Measurements from ENCODE around the gene CBLB.
"Not testable (repeated sequence)": the region's sequence is repeated elsewhere in the genome, so short reads cannot be mapped to it uniquely, and the experiment has no call there.

Gene CBLB

GRCh38 chr3:105821433-105821832 lies 47.4 kb downstream of the CBLB start:
- no peak for DNase-seq (ENCODE audit: low read depth in 2 of 2)

DNA sequence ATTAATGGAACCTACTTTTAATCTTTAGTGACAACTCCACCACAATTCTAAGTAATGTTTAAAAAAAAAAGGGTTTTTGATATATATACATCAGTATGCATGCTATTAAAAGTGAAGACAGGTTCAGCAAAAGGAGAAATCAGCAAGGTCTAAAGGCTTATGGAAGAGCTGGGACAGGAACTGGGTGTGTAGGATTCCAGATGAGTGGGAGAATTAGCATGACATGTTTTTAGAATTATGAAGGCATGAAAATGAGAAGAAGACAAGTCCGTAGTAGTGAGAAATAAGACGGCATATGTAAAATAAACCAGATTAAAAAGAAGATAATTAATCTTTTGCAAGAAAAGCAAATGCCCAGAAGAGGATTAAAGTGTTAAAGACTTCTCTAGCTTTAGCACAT lies 52.0 kb downstream of the CBLB start:
- no peak for DNase-seq (ENCODE audit: low read depth in 2 of 2)

GRCh38 chr3:105815331-105815730 lies 53.5 kb downstream of the CBLB start:
- not testable (repeated sequence) for DNase-seq (ENCODE audit: low read depth in 2 of 2)

DNA sequence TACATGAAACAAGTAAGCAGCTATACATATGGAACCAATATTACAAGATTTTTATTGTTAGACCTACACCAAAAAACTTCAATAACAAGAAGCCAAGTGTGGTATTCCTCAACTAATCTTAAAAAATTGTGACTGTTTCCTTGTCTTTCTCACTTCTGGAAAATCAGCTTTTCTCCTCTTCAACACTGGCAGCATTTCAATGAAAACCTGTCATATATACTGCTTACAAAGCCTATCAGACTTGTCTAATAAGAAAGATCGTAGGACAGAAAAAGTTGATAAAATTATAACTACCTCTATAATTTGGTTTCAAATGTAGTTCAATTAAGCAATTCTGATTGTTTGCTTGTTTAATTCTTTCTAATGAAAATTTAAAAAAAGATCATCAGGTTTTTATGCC lies 55.1 kb downstream of the CBLB start:
- DNase-seq (ENCODE audit: low read depth in 2 of 2), result no peak

- DNase-seq (ENCODE audit: low read depth in 2 of 2), result no peak
These were observed 56.6 kb downstream of the CBLB start for GRCh38 chr3:105812194-105812586.

DNA sequence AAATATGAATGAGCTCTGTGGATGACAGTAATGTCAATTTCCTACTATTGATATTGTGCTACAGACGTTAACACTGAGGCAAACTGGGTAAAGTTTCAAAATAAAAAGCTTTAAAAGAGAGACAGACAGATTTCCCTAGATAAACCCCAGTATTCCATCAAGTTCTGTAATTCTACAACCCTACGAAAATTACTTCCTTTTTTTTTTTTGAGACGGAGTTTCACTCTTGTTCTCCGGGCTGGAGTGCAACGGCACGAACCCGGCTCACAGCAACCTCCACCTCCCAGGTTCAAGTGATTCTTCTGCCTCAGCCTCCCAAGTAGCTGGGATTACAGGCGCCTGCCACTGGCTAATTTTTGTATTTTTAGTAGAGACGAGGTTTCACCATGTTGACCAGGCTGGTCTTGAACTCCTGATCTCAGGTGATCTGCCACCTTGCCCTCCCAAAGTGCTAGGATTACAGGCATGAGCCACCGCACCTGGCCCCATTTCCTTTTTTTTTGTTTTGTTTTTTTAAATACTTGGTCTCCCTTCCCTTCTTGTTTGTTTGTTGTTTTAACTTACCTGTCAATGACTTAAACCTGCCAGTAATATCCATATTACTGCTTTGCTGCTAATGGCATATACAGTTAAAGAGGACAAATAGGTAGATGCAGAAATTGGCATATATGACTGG lies 57.2 kb downstream of the CBLB start:
- no peak for DNase-seq (ENCODE audit: low read depth in 2 of 2)

- no peak for DNase-seq (ENCODE audit: low read depth in 2 of 2)
These were observed 59.5 kb downstream of the CBLB start for GRCh38 chr3:105809208-105809888.

DNA sequence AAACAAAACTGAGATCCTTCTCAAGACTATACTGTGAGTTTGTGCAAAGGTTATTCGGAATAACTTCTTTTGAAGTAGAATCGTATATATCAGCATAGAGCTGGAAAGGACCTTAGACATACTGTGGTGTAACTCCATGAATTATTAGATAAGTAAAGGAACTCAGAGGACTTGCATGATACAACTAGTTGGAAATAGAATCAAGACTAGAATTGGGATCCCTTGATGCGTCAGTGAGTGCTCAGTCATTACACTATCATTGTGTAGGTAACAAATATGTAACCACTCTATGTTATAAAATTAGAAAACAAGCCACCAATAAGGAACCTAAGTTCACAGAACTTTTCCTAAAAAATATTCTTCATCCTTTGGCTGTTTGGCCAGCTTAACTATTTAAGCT lies 61.1 kb downstream of the CBLB start:
- no peak for DNase-seq (ENCODE audit: low read depth in 2 of 2)

DNA sequence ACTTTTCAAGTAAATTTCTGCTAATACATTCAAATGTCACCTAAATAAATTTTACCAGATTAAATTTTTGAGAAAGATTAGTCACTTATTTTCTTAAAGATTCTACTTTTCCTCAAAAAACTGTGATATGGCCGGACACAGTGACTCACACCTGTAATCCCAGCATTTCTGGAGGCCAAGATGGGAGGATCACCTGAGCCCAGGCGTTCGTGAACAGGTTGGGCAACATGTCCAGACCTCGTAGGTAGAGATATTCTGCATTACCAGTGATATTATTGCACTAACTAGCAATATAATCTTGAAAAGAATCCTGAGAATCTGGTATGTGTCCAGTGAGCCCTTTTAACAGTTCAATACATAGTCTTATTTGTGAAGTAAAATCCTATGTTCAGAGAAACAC lies 61.7 kb downstream of the CBLB start:
- DNase-seq (ENCODE audit: low read depth in 2 of 2), result no peak

DNA sequence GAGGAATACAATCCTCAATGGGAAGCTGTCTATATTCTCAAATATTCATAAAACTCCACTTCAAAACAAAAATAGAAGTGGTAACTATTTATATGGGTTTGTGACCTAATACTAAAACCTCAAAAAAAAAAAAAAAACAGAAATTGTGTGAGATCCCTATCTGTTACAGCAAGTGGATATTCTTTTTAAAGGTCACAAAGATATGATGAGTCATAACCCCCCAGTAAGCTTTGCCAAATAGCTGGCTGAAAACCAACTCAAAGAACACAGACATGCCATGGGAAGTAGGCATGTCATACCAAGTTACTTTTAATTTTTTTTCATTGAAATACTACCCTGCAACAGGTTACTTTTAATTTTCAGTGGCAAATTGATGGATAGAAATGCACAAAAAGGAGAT lies 62.5 kb downstream of the CBLB start:
- no peak for DNase-seq (ENCODE audit: low read depth in 2 of 2)

- no peak for DNase-seq (ENCODE audit: low read depth in 2 of 2)
These were observed 63.4 kb downstream of the CBLB start for GRCh38 chr3:105805404-105805803.

- no peak for DNase-seq (ENCODE audit: low read depth in 2 of 2)
These were observed 66.6 kb downstream of the CBLB start for GRCh38 chr3:105802118-105802706.

- DNase-seq (ENCODE audit: low read depth in 2 of 2), result no peak
These were observed 67.4 kb downstream of the CBLB start for GRCh38 chr3:105801397-105801796.

- no peak for DNase-seq (ENCODE audit: low read depth in 2 of 2)
These were observed 68.5 kb downstream of the CBLB start for GRCh38 chr3:105800320-105800719.

DNA sequence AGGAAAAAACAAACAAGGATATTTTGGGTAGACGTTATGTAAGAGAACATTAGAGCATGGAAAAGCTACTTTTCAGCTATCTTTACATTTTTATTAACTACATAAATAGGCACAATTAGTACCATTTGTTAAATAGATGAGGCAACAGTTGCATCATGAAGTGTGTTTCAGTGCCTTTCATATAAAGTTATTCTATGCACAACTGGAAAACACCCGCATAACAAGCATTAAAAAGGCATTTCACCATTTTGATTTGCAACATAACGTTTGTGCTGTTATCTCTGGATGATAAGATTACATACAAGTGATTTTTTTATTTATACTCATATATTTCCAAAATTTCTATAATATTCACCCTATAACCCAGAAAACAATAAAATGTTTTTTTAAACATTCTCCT lies 69.5 kb downstream of the CBLB start:
- no peak for DNase-seq (ENCODE audit: low read depth in 2 of 2)

DNA sequence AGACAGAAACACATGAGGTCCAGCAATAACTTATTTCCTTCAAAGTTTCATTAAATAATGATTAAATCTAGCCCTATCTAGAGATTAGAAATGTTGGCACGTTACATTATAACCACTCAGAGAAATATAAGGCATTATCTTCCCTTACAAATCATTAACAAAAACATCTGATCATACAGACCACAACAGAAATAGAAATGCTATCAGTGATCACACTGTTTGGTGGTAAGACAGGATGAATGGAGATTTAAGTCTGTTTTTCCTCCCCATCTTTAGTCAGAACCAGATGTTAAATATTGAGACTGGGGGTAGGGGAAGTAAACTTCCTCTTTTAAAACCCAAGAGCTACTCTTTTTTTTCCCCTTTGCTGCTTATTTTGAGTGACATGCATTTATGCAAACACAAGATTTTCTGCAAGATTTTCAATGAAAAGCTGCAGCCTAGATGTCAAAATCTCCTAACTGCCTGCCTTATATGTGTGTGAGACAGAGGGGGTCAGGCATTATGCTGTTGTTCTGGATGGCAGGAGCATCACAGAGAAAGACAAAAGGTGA lies 70.4 kb downstream of the CBLB start:
- DNase-seq (ENCODE audit: low read depth in 2 of 2), result no peak

- DNase-seq (ENCODE audit: low read depth in 2 of 2), result no peak
These were observed 75.8 kb downstream of the CBLB start for GRCh38 chr3:105793040-105793439.

GRCh38 chr3:105791919-105792786 lies 76.7 kb downstream of the CBLB start:
- DNase-seq (ENCODE audit: low read depth in 2 of 2), result peak; percentile 66 to 67

GRCh38 chr3:105791131-105791530 lies 77.7 kb downstream of the CBLB start:
- peak; percentile 45 to 47 for DNase-seq (ENCODE audit: low read depth in 2 of 2)

- DNase-seq (ENCODE audit: low read depth in 2 of 2), result no peak
These were observed 78.3 kb downstream of the CBLB start for GRCh38 chr3:105790534-105790933.

DNA sequence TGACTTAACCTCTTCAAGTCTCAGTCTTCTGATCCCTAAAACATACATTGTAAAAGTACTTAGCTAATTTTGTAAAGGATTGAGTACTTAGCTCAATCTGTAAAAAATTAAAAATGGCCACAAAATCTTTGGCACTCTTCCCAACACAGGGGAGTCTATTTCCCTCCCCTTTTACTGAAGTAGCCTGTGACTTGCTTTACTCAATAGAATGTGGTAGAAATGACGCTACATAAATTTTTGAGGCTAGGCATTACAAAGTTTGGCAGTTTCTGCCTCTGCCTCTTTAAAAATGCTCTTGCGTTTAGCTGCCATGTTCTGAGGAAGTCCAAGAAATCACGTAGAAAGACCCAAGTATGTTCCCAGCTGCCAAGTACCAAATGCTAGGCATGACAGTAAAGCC lies 80.2 kb downstream of the CBLB start:
- peak; percentile 53 to 56 for DNase-seq (ENCODE audit: low read depth in 2 of 2)

DNA sequence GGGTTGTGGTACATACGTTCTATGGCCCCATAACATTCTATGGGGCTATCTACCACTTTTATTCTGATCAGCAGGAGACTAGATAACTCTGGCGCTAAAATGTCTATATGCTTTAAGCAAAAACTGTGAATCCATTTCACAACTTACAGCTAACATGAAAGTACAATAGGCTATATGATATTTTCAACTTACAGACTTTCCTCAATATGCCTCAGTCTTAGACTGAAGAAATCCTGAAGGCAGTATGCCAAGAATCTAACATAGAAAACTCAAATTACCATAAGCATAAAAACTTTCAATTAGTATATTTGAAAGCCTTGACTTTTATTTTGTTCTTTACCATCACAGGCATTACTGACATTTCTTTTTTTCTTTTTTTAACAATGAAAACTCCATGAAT lies 81.4 kb downstream of the CBLB start:
- DNase-seq (ENCODE audit: low read depth in 2 of 2), result no peak
